GM18861 (cell line): ENCODE data around the gene RAPH1.
"Not testable (repeated sequence)": the region's sequence is repeated elsewhere in the genome, so short reads cannot be mapped to it uniquely, and the experiment has no call there.

Experiments used
- ATAC-seq: cut with Tn5 transposase; IDR thresholded peaks from one replicate; pipeline ENCODE4 v1.9.1; 2021; ENCODE audit not compliant: unreplicated experiment

Gene RAPH1

DNA sequence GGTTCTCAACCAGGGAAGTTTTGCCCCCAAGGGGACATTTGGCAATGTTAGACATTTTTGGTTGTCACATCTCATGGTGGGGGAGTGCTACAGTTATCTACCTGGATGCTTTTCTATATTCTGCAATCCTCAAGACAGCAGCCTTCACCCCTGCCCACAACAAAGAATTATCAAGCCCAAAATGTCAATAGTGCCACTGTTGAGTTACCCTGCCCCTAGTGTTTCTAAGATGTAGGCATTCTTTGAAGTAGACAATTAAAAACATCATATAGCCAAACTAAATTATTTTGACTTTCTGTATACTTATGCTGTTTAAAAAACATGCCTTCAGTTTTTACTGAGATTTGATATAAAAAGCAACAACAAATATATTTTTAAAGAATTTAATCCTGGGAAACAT, 158.9 kb downstream of the RAPH1 start:
- ATAC-seq, result no peak

DNA sequence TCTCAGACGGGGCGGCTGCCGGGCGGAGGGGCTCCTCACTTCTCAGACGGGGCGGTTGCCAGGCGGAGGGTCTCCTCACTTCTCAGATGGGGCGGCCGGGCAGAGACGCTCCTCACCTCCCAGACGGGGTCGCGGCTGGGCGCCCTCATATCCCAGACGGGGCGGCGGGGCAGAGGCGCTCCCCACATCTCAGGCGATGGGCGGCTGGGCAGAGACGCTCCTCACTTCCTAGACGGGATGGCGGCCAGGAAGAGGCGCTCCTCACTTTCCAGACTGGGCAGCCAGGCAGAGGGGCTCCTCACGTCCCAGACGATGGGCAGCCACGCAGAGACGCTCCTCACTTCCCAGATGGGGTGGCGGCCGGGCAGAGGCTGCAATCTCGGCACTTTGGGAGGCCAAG, 162.4 kb downstream of the RAPH1 start:
- ATAC-seq, result not testable (repeated sequence)

DNA sequence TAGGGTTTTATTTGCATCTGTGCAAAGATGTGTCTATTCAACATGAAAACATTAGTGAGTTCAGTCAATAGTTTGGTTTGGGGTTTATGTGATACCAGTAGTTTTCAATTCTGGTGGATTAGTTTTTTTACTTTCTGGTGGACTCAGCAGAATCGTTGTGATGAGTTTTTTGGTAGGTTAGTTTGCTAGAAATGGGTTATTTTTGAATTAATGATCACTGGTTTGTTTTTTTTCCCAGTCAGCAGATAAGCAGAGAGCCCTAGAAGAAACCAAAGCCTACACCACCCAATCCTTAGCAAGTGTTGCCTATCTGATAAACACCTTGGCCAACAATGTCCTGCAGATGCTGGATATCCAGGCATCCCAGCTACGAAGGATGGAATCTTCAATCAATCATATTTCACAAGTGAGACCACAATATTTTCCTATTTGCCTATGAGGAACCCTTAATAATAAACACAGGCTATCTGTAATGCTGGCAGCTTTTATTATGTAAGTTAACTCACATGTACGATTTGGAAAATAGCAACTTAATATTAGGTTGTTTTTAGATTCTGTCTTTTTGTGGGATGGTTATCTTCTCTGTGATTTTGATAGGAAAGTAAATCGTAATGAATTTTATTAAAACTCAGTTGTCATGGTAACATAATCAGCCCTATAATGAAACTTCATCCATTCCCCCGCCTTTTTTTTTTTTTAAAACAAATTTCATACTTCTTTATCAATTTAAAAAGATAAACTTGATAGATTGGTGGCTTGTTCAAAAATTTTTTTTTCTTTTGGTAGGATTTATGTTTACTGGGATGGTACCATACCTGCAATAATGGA, 168.2 kb downstream of the RAPH1 start:
- ATAC-seq, result no peak

DNA sequence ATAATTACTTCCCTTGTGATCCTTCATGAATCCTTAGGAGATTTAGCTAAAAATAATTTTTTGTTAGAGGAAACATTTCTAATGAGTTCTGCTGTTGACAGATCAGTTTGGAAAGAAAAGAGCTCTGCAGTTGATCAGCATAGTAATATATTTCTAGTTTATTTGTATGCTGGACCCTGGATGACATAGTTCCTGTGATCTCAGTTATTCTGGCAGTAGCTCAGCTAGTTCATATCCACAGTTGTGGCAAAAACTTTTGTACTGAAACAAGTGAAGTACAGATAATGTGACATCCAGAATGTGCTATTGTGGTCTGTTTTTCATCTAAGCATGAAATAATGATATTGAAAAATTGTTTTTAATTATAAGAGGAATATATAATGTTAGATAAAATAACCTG, 173.2 kb downstream of the RAPH1 start:
- ATAC-seq, result no peak

DNA sequence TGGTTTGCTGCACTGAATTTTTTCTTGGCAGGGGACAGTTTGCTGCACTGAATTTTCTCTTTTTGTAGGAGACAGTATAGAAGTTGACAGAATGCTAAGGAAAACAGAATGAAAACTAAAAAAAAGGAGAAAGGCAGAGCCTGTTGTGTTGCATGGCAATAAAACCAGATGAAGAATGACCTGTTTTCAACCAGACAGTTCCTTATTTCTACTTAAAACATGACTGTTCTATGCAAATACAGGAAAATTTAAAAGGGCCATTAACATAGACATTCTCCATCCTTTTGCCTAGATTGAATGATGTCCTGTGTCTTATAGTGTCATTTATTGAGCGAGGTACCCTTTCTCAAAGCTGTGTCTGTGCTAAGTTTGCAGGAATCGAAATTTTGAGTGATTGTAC, 173.6 kb downstream of the RAPH1 start:
- ATAC-seq, result no peak

DNA sequence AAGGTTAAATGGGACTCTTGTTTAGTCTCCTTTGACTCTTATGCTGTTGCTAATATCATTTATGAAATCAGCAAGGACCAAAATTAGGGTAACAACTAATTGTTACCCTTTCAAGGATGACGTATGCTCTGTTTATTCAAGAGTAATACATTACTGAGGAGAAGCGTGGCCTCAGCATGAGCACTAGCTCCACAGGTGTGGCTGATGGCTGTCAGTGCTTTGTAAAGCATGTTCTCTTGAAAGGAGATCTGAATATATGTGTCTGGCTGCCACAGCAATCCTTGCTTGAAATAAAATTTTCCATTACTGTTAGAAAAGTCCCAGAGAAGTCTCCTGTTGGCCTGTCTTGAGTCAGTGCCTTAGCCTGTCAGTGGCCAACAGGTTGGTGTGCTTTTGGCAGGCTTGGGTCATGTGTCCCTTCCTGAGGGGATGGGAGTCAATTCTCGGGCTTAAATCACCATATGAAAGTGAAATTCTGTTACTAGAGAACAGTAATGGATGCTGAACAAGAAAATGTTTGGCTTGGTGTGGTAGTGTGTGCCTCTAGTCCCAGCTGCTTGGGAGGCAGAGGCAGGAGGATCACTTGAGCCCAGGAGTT, 174.2 kb downstream of the RAPH1 start:
- no peak for ATAC-seq

DNA sequence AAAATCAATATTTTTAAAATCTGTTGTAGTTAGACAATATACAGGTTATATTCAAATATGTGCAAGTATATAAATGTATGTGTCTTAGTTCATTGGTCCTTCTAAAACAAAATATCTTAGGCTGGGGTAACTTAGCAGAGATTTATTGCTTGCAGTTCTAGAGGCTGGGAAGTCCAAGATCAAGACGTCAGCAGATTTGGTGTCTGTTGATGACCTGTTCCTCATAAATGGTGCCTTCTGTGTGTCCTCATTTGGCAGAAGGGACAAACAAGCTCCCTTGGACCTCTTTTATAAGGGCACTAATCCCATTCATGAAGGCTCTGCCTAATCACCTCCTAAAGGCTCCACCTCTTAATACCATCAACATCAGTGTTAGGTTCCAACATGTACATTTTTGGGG, 175.7 kb downstream of the RAPH1 start:
- no peak for ATAC-seq

DNA sequence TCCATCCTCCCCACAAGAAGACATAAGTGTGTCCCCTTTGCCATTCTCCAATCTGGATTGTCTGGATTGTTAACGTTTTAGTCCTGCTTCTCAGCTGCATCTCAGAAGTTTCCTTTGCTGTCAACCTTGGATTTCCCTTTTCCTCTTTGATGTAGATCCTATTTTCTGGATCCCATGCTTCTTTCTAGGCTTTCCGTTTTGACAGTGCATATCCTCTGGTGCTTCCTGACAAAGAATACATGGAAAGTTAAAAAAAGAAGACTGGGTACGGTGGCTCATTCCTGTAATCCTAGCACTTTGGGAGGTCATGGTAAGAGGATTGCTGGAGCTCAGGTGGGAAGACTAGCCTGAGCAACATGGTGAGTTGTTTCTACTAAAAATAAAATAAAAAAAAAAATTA, 180.1 kb downstream of the RAPH1 start:
- ATAC-seq, result no peak

DNA sequence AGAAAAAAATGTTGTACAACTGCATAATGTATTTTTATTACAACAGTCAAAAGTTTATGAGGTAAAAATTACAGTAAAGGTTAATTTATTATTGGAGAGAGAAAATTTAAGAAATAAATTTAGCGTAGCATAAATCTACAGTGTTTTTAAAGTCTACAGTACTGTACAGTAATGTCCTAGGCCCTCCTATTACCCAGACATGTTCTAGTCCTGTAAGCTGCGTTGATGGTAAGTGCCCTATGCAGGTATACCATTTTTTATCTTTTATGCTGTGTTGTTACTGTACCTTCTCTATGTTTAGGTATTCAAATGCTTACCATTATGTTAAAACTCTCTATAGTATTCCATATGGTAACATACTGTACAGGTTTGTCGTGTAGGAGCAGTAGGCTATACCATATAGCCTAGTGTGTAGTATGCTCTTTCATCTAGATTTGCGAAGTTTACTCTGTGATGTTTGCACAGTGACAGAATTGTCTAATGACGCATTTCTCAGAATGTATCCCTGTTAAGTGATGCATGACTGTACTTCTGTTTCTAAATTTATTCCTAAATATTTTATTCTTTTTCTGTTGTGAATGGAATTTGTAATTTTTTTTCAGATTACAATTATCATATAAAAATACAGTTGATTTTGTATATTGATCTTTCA, 182.4 kb downstream of the RAPH1 start:
- ATAC-seq, result no peak

DNA sequence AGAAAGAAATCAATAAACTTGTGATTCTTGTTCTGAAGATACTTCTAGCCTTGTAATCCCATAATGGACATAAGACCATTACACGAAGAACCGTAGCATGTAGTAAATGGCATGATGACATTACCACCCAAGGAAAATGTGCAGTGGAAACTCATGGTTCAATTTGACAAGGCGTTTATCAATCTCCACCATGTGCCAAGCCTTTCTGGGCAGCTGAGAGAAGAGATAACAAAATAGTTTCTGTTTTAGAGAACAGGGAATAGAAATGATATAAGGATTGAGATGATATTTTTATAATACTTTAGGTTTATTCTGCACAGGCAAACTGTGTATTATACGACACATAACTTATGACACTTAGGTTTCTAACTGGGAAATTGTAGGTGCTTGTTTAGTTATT, 187.7 kb downstream of the RAPH1 start:
- ATAC-seq, result no peak

DNA sequence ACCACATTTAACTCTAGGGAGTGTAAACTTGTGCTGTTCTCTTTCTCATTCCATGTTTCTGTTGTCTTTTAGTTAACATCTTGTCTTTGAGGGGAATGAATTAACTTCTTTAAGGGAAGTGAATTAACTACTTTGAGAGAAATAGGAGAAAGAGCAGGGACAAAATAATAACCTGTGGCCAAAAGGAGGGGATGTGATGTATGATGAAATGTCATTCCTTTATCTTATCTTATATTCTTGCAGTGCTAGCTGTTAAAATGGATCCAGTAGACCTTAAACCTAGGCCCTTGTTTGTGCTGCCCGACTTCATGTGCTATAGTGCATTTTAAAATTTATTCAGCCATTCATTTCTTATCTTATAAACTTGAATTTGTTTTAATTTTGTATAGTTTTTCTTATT, 188.5 kb downstream of the RAPH1 start:
- ATAC-seq, result no peak

DNA sequence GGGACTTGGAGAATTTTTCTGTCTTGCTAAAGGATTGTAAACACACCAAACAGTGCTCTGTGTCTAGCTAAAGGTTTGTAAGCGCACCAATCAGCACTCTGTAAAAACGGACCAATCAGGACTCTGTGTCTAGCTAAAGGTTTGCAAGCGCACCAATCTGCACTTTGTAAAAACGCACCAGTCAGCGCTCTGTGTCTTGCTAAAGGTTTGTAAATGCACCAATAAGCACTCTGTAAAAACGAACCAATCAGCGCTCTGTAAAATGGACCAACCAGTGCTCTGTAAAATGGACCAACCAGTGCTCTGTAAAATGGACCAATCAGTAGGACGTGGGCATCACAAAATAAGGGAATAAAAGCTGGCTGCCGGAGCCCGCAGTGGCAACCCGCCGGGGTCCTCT, 190.4 kb downstream of the RAPH1 start:
- no peak for ATAC-seq
